ENCODE data around the gene MYO9A.

DNA sequence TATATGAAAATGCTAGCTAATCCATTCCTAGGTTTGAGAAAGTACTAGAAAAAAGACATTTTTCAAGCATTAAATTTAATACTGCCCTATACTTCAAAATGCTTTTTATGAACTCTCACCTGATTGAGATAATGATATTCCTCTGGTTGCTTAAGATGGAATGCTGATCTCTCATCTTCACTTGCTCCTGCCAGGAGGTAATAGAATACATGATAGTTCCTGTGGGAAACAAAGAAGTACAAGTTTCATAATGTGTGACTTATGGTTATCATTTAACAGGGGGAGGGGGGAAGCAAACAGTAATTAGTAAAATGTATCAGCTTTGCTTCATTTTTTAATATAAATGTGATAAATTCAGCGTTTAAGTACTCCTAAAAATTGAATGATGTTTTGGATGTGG is 97.2 kb downstream of the MYO9A start:
- TF ChIP-seq, protein P1, sequence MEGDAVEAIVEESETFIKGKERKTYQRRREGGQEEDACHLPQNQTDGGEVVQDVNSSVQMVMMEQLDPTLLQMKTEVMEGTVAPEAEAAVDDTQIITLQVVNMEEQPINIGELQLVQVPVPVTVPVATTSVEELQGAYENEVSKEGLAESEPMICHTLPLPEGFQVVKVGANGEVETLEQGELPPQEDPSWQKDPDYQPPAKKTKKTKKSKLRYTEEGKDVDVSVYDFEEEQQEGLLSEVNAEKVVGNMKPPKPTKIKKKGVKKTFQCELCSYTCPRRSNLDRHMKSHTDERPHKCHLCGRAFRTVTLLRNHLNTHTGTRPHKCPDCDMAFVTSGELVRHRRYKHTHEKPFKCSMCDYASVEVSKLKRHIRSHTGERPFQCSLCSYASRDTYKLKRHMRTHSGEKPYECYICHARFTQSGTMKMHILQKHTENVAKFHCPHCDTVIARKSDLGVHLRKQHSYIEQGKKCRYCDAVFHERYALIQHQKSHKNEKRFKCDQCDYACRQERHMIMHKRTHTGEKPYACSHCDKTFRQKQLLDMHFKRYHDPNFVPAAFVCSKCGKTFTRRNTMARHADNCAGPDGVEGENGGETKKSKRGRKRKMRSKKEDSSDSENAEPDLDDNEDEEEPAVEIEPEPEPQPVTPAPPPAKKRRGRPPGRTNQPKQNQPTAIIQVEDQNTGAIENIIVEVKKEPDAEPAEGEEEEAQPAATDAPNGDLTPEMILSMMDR (conservative IDR thresholded peaks at IDR 0.05; ENCODE audit: low read depth, low read length) = no peak
- TF ChIP-seq EZH2 (IDR thresholded peaks at IDR 0.05; ENCODE audit: borderline replicate concordance, low read depth, low read length, poor library complexity, severe bottlenecking) = no peak
